ENCODE results near the gene ATP11A. TPM values are rescaled to one million over a fixed set of nuclear protein-coding genes. Genes with fewer than 3 reads are reported as not detected.

Gene ATP11A
- total RNA-seq, 1 experiment from 2014 or later, result 65.3 TPM

GRCh38 chr13:112756967-112757758 is 67.3 kb downstream of the ATP11A start:
- Histone ChIP-seq H2AK5ac (ENCODE audit: insufficient read length, low read length) (no peak overlapping the region), H4K5ac (ENCODE audit: insufficient read length, low read depth, low read length) (no peak overlapping the region), H4K8ac (replicated peaks; ENCODE audit: insufficient read length, low read depth, low read length) (no peak overlapping the region), H2AFZ (ENCODE audit: low read length) (no peak overlapping the region), H3K27me3 (ENCODE audit: insufficient read depth, low read length) (no peaks in the 10 kb centered on the region), H4K91ac (ENCODE audit: insufficient read length, low read depth, low read length) (no peak overlapping the region), H3K14ac (ENCODE audit: insufficient read depth, low read length) (no peak overlapping the region; the same call in 1 of the 2 replicates), H4K20me1 (ENCODE audit: control insufficient read depth, insufficient read depth, insufficient read length) (no peaks in the 10 kb centered on the region), H2BK120ac (ENCODE audit: low read depth, low read length, poor library complexity, severe bottlenecking) (no peak overlapping the region), H2BK20ac (ENCODE audit: low read depth, low read length, poor library complexity, severe bottlenecking) (no peak overlapping the region), H3K56ac (ENCODE audit: insufficient read length, low read depth, low read length) (no peak overlapping the region), H3K4ac (ENCODE audit: low read depth, low read length) (no peak overlapping the region), H2BK12ac (ENCODE audit: insufficient read length, low read depth, low read length) (no peak overlapping the region), H3K79me2 (ENCODE audit: insufficient read depth, low read length) (no peaks in the 10 kb centered on the region; the same call in 1 of the 2 replicates), H3K18ac (ENCODE audit: insufficient read length, low read depth, low read length) (no peak overlapping the region), H3K23ac (ENCODE audit: insufficient read length, low read depth, low read length) (no peak overlapping the region), H2BK15ac (ENCODE audit: low read depth, low read length) (no peak overlapping the region), H3T11ph (ENCODE audit: low read length) (no peak overlapping the region), H2BK5ac (ENCODE audit: insufficient read length, low read length) (no peak overlapping the region), H3K9ac (ENCODE audit: extremely low read depth, insufficient read length, low read length) (no peak overlapping the region), H3K9me3 (ENCODE audit: control insufficient read depth, low read depth, low read length) (no peaks in the 10 kb centered on the region), H3K27ac (ENCODE audit: insufficient read length, low read depth, low read length) (no peak overlapping the region), H3K23me2 (ENCODE audit: insufficient read length, low read depth, low read length, poor library complexity, severe bottlenecking) (peaks cover 3% of the 10 kb centered on the region), H3K4me2 (ENCODE audit: insufficient read depth, insufficient read length, low read length) (no peak overlapping the region), H3K79me1 (ENCODE audit: insufficient read depth, low read depth, low read length, poor library complexity, severe bottlenecking) (peaks cover 3% of the 10 kb centered on the region), H3K4me1 (ENCODE audit: insufficient read depth, low read length) (no peaks in the 10 kb centered on the region)
- Mint-ChIP-seq H3K27me3 (ENCODE audit: low read depth) (no peaks in the 10 kb centered on the region), H3K4me1 (peaks cover 20 to 30% of the 10 kb centered on the region in 2 experiments), H3K4me3 (no peak overlapping the region), H3K27ac (peak overlapping the region in 2 of 3 experiments; percentile 5 to 79; a peak in 5 of 7 replicates), H3K36me3 (ENCODE audit: insufficient read depth in 1 of 3, low read depth in 3 of 3) (peaks cover 2 to 5% (median 4%) of the 10 kb centered on the region in 3 experiments; a peak in 4 of 7 replicates), H3K9me3 (no peaks in the 10 kb centered on the region)
- DNase-seq, result no peak
- TF ChIP-seq CTCF (conservative IDR thresholded peaks at IDR 0.05), result no peak
- no CpG with 5 or more reads among the region's 16 CpGs for WGBS (ENCODE audit: extremely low coverage, insufficient read length, low lambda C conversion rate)

Data from H9 (cell line).